ENCODE data around the gene ADAMTS8.

- no peak for TF ChIP-seq EZH2 (IDR thresholded peaks at IDR 0.05; ENCODE audit: insufficient read depth, poor library complexity, severe bottlenecking)
- TF ChIP-seq EZH2phosphoT487 (IDR thresholded peaks at IDR 0.05; ENCODE audit: insufficient read depth, low read depth), result no peak
Observed at GRCh38 chr11:130380778-130381177, 47.6 kb downstream of the ADAMTS8 start.

All from GM23248 (cell line).